Thyroid gland (tissue), 4 donors: Measurements from ENCODE around the gene TASP1. TPM values are rescaled to one million over a fixed set of nuclear protein-coding genes. Genes with fewer than 3 reads are reported as not detected.
"Not testable (repeated sequence)": the region's sequence is repeated elsewhere in the genome, so short reads cannot be mapped to it uniquely, and the experiment has no call there.

Source experiments
- DNase-seq, 2 donors: peaks; one replicate each; pipeline ENCODE4 v3.0.0-alpha.2; 2019
- H3K27ac ChIP-seq, 3 donors: fragments of 200-600 bp; sonication (generic); 1 replicate in 2 of 3; 2 replicates in 1 of 3; pipeline ENCODE4 v1.5.1; 2016 to 2019; ENCODE audit warnings: mild to moderate bottlenecking in 1 of 3, moderate library complexity in 1 of 3
- H3K27me3 ChIP-seq: fragments of 200-600 bp; sonication (generic); one replicate; pipeline ENCODE4 v1.5.1; 2019
- H3K36me3 ChIP-seq, 2 donors: fragments of 200-600 bp; sonication (generic); one replicate each; pipeline ENCODE4 v1.5.1; 2016 to 2019
- H3K4me1 ChIP-seq, 2 donors: fragments of 200-600 bp; sonication (generic); one replicate each; pipeline ENCODE4 v1.5.1; 2017 to 2019
- H3K4me3 ChIP-seq, 3 donors: fragments of 200-600 bp; sonication (generic); replicated peaks in 1 of 3; 1 replicate in 2 of 3; 2 replicates in 1 of 3; pipeline ENCODE4 v1.5.1; 2016; ENCODE audit warnings: mild to moderate bottlenecking in 1 of 3
- H3K9me3 ChIP-seq: fragments of 200-600 bp; sonication (generic); one replicate; pipeline ENCODE4 v1.5.1; 2017
- CTCF ChIP-seq, 6 experiments: fragments of 200-600 bp in 3 of 6; fragments of 450-650 bp in 3 of 6; sonication (generic) in 3 of 6; IDR thresholded peaks; one replicate each; pipeline ENCODE4 v1.5.1; 2016 to 2019; ENCODE audit warnings: antibody characterized with exemption in 6 of 6, mild to moderate bottlenecking in 2 of 6, inconsistent platforms in 1 of 6, moderate library complexity in 1 of 6
- POLR2A ChIP-seq, 2 donors: fragments of 450-650 bp; IDR thresholded peaks; one replicate each; pipeline ENCODE4 v1.6.1; 2017; ENCODE audit warnings: antibody characterized with exemption in 2 of 2, mild to moderate bottlenecking in 2 of 2, moderate library complexity in 1 of 2
- WGBS, 2 donors: methylation state at CpG; one replicate each; pipeline ENCODE4 v1.1.5; 2017; 5-methylcytosine and 5-hydroxymethylcytosine counted together
- intact Hi-C: fragments of 100-400 bp; cut with DNase I; formaldehyde crosslinking; loops from one replicate; pipeline ENCODE4 v1.15.1; 2023
- total RNA-seq, 4 donors: library from RNA; depleted of rRNA; stranded (reverse); fragments of >200 nt; gene quantifications; one replicate each; pipeline ENCODE4 v1.2.3, GENCODE V29; 2016

Gene TASP1
- total RNA-seq, 4 donors from 2014 or later, result 16.4 to 31.2 (median 23.9) TPM

GRCh38 chr20:13486694-13487093, 152.0 kb downstream of the TASP1 start:
- Histone ChIP-seq H3K36me3 (no peaks in the 10 kb centered on the region), H3K27me3 (no peaks in the 10 kb centered on the region), H3K27ac (no peak overlapping the region), H3K4me1 (peaks cover 0 to 8% of the 10 kb centered on the region in 2 donors), H3K4me3 (no peak overlapping the region), H3K9me3 (no peaks in the 10 kb centered on the region)
- intact Hi-C loops, result no loop called here
- TF ChIP-seq CTCF (IDR thresholded peaks at IDR 0.05), result no peak
- TF ChIP-seq POLR2A (IDR thresholded peaks at IDR 0.05), result no peak
- 86 to 96% methylated on average over 5 of the region's 5 CpGs for WGBS, 2 donors
- no peak for DNase-seq

- H3K4me1 ChIP-seq, result no peaks in the 10 kb centered on the region
- 90 to 92% methylated on average over 3 of the region's 3 CpGs for WGBS, 2 donors
- H3K4me3 ChIP-seq, result no peak overlapping the region
- H3K9me3 ChIP-seq, result no peaks in the 10 kb centered on the region
- DNase-seq, result no peak
- TF ChIP-seq CTCF (IDR thresholded peaks at IDR 0.05) (no peak), POLR2A (IDR thresholded peaks at IDR 0.05) (no peak)
- H3K27ac ChIP-seq, result no peak overlapping the region
- H3K36me3 ChIP-seq, result peaks cover 0 to 9% of the 10 kb centered on the region in 2 donors
- no peaks in the 10 kb centered on the region for H3K27me3 ChIP-seq
- intact Hi-C loops, result no loop called here
Observed at GRCh38 chr20:13485576-13485975, 153.2 kb downstream of the TASP1 start.

GRCh38 chr20:13485019-13485418, 153.7 kb downstream of the TASP1 start:
- H3K4me1 ChIP-seq, intact Hi-C loops, H3K27ac ChIP-seq, H3K4me3 ChIP-seq, H3K9me3 ChIP-seq, H3K36me3 ChIP-seq, DNase-seq, H3K27me3 ChIP-seq: not testable (repeated sequence)
- WGBS, 2 donors, result 98 to 100% methylated on average over 1 of the region's 1 CpG

- H3K27ac ChIP-seq, DNase-seq, intact Hi-C loops, H3K4me1 ChIP-seq, H3K4me3 ChIP-seq, H3K27me3 ChIP-seq, H3K9me3 ChIP-seq, H3K36me3 ChIP-seq: not testable (repeated sequence)
- 90 to 100% methylated on average over 1 of the region's 1 CpG for WGBS, 2 donors
Observed at GRCh38 chr20:13483472-13483871, 155.3 kb downstream of the TASP1 start.

- DNase-seq, result no peak
- Histone ChIP-seq H3K4me3 (no peak overlapping the region), H3K27me3 (no peaks in the 10 kb centered on the region), H3K27ac (no peak overlapping the region), H3K9me3 (no peaks in the 10 kb centered on the region), H3K4me1 (no peaks in the 10 kb centered on the region), H3K36me3 (peaks cover 0 to 9% of the 10 kb centered on the region in 2 donors)
- WGBS, 2 donors, result 70 to 98% methylated on average over 2 of the region's 2 CpGs
- intact Hi-C loops, result no loop called here
- TF ChIP-seq POLR2A (IDR thresholded peaks at IDR 0.05), result no peak
- TF ChIP-seq CTCF (IDR thresholded peaks at IDR 0.05), result no peak
Observed at GRCh38 chr20:13478366-13478765, 160.4 kb downstream of the TASP1 start.

GRCh38 chr20:13474467-13474866, 164.3 kb downstream of the TASP1 start:
- DNase-seq, result no peak
- intact Hi-C loops, result no loop called here
- no peaks in the 10 kb centered on the region for H3K9me3 ChIP-seq
- H3K36me3 ChIP-seq, result no peaks in the 10 kb centered on the region
- no peak overlapping the region for H3K4me3 ChIP-seq
- H3K4me1 ChIP-seq, result no peaks in the 10 kb centered on the region
- H3K27me3 ChIP-seq, result no peaks in the 10 kb centered on the region
- no peak overlapping the region for H3K27ac ChIP-seq
- TF ChIP-seq POLR2A (IDR thresholded peaks at IDR 0.05), result no peak
- no peak for TF ChIP-seq CTCF (IDR thresholded peaks at IDR 0.05)
- WGBS, 2 donors, result 96 to 100% methylated on average over 1 of the region's 1 CpG
